K562 (cell line): ENCODE results near the gene CDC27.

Source experiments
- CHD1 ChIP-seq: fragments of 200-600 bp; sonication (generic); IDR thresholded peaks from one replicate; pipeline ENCODE4 v1.6.1; 2012; ENCODE audit warnings: mild to moderate bottlenecking, moderate library complexity, low read length, inconsistent platforms
- ETS1 ChIP-seq: conservative IDR thresholded peaks from 2 replicates; pipeline ENCODE4 v1.6.1; 2011; ENCODE audit warnings: low read depth, mild to moderate bottlenecking, low read length; ENCODE audit not compliant: control insufficient read depth
- L3MBTL2 ChIP-seq: fragments of 450-650 bp; IDR thresholded peaks from 2 replicates; pipeline ENCODE4 v1.6.1; 2016; ENCODE audit warnings: mild to moderate bottlenecking, moderate library complexity
- REST ChIP-seq, 2 experiments: fragments of 450-650 bp; formaldehyde crosslinking in 1 of 2; IDR thresholded peaks; 2 replicates each; pipeline versions ENCODE4 v1.4.0 to v1.6.1; 2014 to 2020; ENCODE audit warnings: mild to moderate bottlenecking in 2 of 2, borderline replicate concordance in 1 of 2, low read depth in 1 of 2
- ZNF212 ChIP-seq: fragments of 450-650 bp; formaldehyde crosslinking; IDR thresholded peaks from 2 replicates; pipeline ENCODE4 v1.4.0; 2020; ENCODE audit warnings: mild to moderate bottlenecking
- ZNF583 ChIP-seq: fragments of 250-450 bp; sonication (Bioruptor Pico); IDR thresholded peaks from 2 replicates; pipeline ENCODE4 v1.4.0; 2020

GRCh38 chr17:47201166-47201565, 12.1 kb upstream of the CDC27 start:
- no peak for TF ChIP-seq ZNF583 (CRISPR knock-in tag)
- no peak for TF ChIP-seq ZNF212 (CRISPR knock-in tag)
- no peak for TF ChIP-seq L3MBTL2
- TF ChIP-seq REST (IDR thresholded peaks at IDR 0.05; ENCODE audit: borderline replicate concordance) = no peak
- TF ChIP-seq REST (CRISPR knock-in tag; IDR thresholded peaks at IDR 0.05; ENCODE audit: low read depth) = no peak
- no peak for TF ChIP-seq CHD1
- TF ChIP-seq ETS1 = no peak
